Smooth muscle cell (in vitro differentiated cells): ENCODE data around the gene IGFBP1. TPM values are rescaled to one million over a fixed set of nuclear protein-coding genes. Genes with fewer than 3 reads are reported as not detected.
A peak's percentile ranks its signal among the peaks of the same experiment; 100 is the strongest.

Experiments used
- DNase-seq: peaks from one replicate; lab custom pipeline; 2025; ENCODE audit not compliant: unreplicated experiment; lab: John Stamatoyannopoulos, UW
- H2AFZ ChIP-seq: fragments of 200-600 bp; sonication (generic); 2 replicates; pipeline ENCODE4 v1.6.0; 2016; ENCODE audit warnings: antibody characterized with exemption, low read depth, mild to moderate bottlenecking
- H3F3A ChIP-seq: fragments of 200-600 bp; sonication (generic); 2 replicates; pipeline ENCODE4 v1.6.0; 2017; ENCODE audit warnings: antibody characterized with exemption, low read depth
- H3K27ac ChIP-seq: fragments of 200-600 bp; sonication (generic); 2 replicates; pipeline ENCODE4 v1.5.1; 2016; ENCODE audit warnings: low read depth, mild to moderate bottlenecking
- H3K27me3 ChIP-seq: fragments of 200-600 bp; sonication (generic); 2 replicates; pipeline ENCODE4 v1.6.1; 2016; ENCODE audit warnings: low read depth, mild to moderate bottlenecking
- H3K36me3 ChIP-seq: fragments of 200-600 bp; sonication (generic); 2 replicates; pipeline ENCODE4 v1.5.1; 2016; ENCODE audit warnings: low read depth
- H3K4me1 ChIP-seq: fragments of 200-600 bp; sonication (generic); 2 replicates; pipeline ENCODE4 v1.5.1; 2016; ENCODE audit warnings: low read depth
- H3K4me2 ChIP-seq: fragments of 200-600 bp; sonication (generic); 2 replicates; pipeline ENCODE4 v1.6.0; 2016; ENCODE audit warnings: mild to moderate bottlenecking
- H3K4me3 ChIP-seq: fragments of 200-600 bp; sonication (generic); 2 replicates; pipeline ENCODE4 v1.5.1; 2016; ENCODE audit warnings: mild to moderate bottlenecking
- H3K79me2 ChIP-seq: fragments of 200-600 bp; sonication (generic); 2 replicates; pipeline ENCODE4 v1.6.0; 2016; ENCODE audit warnings: low read depth, mild to moderate bottlenecking
- H3K9ac ChIP-seq: fragments of 200-600 bp; sonication (generic); 2 replicates; pipeline ENCODE4 v1.6.0; 2016; ENCODE audit warnings: low read depth
- H3K9me3 ChIP-seq: fragments of 200-600 bp; sonication (generic); replicated peaks from 2 replicates; pipeline ENCODE4 v1.5.1; 2016; ENCODE audit warnings: low read depth
- H4K20me1 ChIP-seq: fragments of 200-600 bp; sonication (generic); 2 replicates; pipeline ENCODE4 v1.6.0; 2016; ENCODE audit warnings: low read depth
- WGBS: methylation state at CpG from one replicate; pipeline ENCODE4 v1.1.7; 2016; ENCODE audit warnings: low lambda C conversion rate; 5-methylcytosine and 5-hydroxymethylcytosine counted together
- polyA plus RNA-seq: library from polyadenylated mRNA; unstranded; fragments of >200 nt; fragmentation: Nextera tagmentation; extraction: Ambion mirVana; gene quantifications from 2 replicates; pipeline ENCODE4 v1.2.1, GENCODE V29; 2016
- total RNA-seq: library from RNA; depleted of rRNA; stranded (reverse); fragments of >200 nt; gene quantifications from 2 replicates; pipeline ENCODE4 v1.2.3, GENCODE V29; 2014
- TF ChIP-seq, protein P1 (sequence below): fragments of 200-600 bp; sonication (generic); IDR thresholded peaks from 2 replicates; pipeline ENCODE4 v1.5.1; 2017; ENCODE audit warnings: borderline replicate concordance, mild to moderate bottlenecking, antibody characterized with exemption; ENCODE audit not compliant: insufficient read depth, poor library complexity, severe bottlenecking

IGFBP1 gene
- total and polyA plus RNA-seq, 2 experiments from 2014 or later: not detected

DNA sequence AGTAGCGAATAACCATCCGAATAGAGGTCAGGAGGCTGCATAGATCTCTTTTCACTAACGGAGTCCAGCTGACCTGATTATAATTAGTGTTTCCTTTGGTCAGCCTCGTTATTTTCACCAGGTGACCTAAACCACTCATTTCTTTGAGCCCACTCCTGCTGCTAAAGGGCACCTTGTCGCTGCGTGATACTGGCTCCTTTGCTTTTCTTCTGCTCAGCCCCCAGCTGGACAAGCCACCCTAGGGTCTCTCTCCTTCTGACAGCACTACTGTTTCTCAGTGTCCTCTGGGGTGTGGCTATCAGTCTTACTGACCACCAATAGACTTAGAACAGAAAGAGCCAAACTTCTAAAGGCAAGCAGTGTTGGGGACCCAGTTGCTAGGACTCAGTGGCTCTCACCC lies 35.5 kb downstream of the IGFBP1 start:
- Histone ChIP-seq H3F3A (peaks cover 23% of the 10 kb centered on the region), H3K4me3 (no peak overlapping the region), H3K4me2 (peak overlapping the region; percentile 95), H3K27ac (peak overlapping the region; percentile 95), H3K79me2 (peaks cover 20% of the 10 kb centered on the region), H2AFZ (no peak overlapping the region), H3K9ac (peak overlapping the region; percentile 42), H4K20me1 (peaks cover 19% of the 10 kb centered on the region), H3K9me3 (no peaks in the 10 kb centered on the region), H3K27me3 (no peaks in the 10 kb centered on the region), H3K36me3 (no peaks in the 10 kb centered on the region), H3K4me1 (peaks cover 23% of the 10 kb centered on the region)
- DNase-seq: no peak
- 43% methylated on average over 6 of the region's 6 CpGs for WGBS
- TF ChIP-seq, protein P1, sequence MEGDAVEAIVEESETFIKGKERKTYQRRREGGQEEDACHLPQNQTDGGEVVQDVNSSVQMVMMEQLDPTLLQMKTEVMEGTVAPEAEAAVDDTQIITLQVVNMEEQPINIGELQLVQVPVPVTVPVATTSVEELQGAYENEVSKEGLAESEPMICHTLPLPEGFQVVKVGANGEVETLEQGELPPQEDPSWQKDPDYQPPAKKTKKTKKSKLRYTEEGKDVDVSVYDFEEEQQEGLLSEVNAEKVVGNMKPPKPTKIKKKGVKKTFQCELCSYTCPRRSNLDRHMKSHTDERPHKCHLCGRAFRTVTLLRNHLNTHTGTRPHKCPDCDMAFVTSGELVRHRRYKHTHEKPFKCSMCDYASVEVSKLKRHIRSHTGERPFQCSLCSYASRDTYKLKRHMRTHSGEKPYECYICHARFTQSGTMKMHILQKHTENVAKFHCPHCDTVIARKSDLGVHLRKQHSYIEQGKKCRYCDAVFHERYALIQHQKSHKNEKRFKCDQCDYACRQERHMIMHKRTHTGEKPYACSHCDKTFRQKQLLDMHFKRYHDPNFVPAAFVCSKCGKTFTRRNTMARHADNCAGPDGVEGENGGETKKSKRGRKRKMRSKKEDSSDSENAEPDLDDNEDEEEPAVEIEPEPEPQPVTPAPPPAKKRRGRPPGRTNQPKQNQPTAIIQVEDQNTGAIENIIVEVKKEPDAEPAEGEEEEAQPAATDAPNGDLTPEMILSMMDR: no peak

DNA sequence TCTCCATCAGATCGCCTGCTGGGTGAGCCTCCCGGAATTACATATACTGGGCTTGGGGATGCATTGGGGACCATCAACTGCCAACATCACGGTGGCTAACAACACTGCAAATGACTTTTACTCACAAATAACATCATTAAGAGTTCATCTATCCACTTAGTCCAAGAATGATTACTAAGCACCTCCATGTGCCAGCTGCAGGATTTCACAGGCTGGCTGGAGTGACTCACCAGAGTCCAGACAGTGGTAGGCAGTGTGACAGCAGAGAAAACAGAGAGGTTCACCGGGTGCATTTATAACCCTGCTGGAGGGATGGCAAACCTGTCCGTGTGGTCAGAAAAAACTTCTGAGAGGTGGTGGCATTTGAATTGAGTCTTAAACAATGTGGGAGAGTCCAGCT lies 36.0 kb downstream of the IGFBP1 start:
- H2AFZ ChIP-seq: no peak overlapping the region
- H3K27ac ChIP-seq: peak overlapping the region; percentile 95
- peak overlapping the region; percentile 95 for H3K4me2 ChIP-seq
- DNase-seq: no peak
- WGBS: 20% methylated on average over 5 of the region's 5 CpGs
- peaks cover 19% of the 10 kb centered on the region for H3F3A ChIP-seq
- H3K4me3 ChIP-seq: no peak overlapping the region
- no peaks in the 10 kb centered on the region for H3K9me3 ChIP-seq
- no peaks in the 10 kb centered on the region for H3K27me3 ChIP-seq
- TF ChIP-seq, protein P1: peak; percentile 9
- H3K79me2 ChIP-seq: peaks cover 15% of the 10 kb centered on the region
- peaks cover 14% of the 10 kb centered on the region for H4K20me1 ChIP-seq
- no peaks in the 10 kb centered on the region for H3K36me3 ChIP-seq
- peaks cover 23% of the 10 kb centered on the region for H3K4me1 ChIP-seq
- peak overlapping the region; percentile 42 for H3K9ac ChIP-seq

DNA sequence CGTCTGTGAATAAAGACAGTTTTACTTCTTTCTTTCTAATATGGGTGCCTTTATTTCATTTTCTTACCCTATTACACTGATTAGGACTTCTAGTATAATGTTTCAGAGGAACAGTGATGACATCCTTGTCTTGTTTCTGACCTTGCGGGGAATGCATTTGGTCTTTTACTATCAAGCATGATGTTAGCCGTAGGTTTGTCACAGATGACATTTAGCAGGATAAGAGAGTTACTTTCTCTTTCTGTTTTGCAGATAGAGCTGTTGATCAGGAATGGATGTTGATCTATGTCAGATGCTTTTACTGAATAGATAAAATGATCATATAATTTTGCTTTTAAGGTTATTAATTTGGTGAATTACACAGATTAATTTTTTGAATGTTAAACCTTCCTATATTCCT lies 39.4 kb downstream of the IGFBP1 start:
- H3K27ac ChIP-seq: no peak overlapping the region
- no peak overlapping the region for H3K4me2 ChIP-seq
- H3K4me1 ChIP-seq: peaks cover 14% of the 10 kb centered on the region
- H3F3A ChIP-seq: peaks cover 4% of the 10 kb centered on the region
- WGBS: 89% methylated on average over 3 of the region's 3 CpGs
- no peaks in the 10 kb centered on the region for H3K27me3 ChIP-seq
- H3K4me3 ChIP-seq: no peak overlapping the region
- H3K36me3 ChIP-seq: no peaks in the 10 kb centered on the region
- no peak overlapping the region for H3K9ac ChIP-seq
- H3K79me2 ChIP-seq: no peaks in the 10 kb centered on the region
- TF ChIP-seq, protein P1: no peak
- H3K9me3 ChIP-seq: no peaks in the 10 kb centered on the region
- DNase-seq: no peak
- peak overlapping the region; percentile 26 for H2AFZ ChIP-seq
- H4K20me1 ChIP-seq: no peaks in the 10 kb centered on the region

DNA sequence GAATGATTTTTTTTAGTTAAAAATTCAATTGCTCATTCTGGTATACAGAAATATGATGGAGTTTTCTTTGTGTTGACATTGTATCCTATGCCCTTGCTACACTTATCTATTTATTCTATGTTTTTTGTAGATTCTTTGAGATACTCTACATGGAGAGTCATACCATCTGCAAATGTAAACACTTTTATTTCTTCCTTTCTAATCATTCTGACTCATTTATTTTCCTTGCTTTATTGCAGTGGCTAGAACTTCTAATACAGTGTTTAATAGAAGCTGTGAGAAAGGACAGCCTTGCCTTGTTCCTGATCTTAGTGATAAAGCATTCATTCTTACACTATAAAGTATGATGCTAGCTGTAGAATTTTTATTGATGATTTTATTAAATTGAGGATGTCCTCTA lies 42.7 kb downstream of the IGFBP1 start:
- H3K9me3 ChIP-seq: no peaks in the 10 kb centered on the region
- no peaks in the 10 kb centered on the region for H4K20me1 ChIP-seq
- H3K9ac ChIP-seq: no peak overlapping the region
- H3F3A ChIP-seq: no peaks in the 10 kb centered on the region
- TF ChIP-seq, protein P1: no peak
- no peaks in the 10 kb centered on the region for H3K4me1 ChIP-seq
- DNase-seq: no peak
- no peak overlapping the region for H2AFZ ChIP-seq
- H3K27ac ChIP-seq: no peak overlapping the region
- H3K4me3 ChIP-seq: no peak overlapping the region
- no peaks in the 10 kb centered on the region for H3K27me3 ChIP-seq
- no peaks in the 10 kb centered on the region for H3K79me2 ChIP-seq
- H3K36me3 ChIP-seq: no peaks in the 10 kb centered on the region
- H3K4me2 ChIP-seq: no peak overlapping the region
